OCI-LY7 (cell line): ENCODE data around the gene CUBN. TPM values are rescaled to one million over a fixed set of nuclear protein-coding genes. Genes with fewer than 3 reads are reported as not detected.
A peak's percentile ranks its signal among the peaks of the same experiment; 100 is the strongest.

ENCODE experiments used
- Bru-seq: library from RNA; stranded (reverse); fragments of 400-500 nt; gene quantifications from one replicate; lab custom pipeline; 2021; lab: Mats Ljungman, UMichigan
- BruChase-seq, 2 experiments: library from RNA; stranded (reverse); fragments of 400-500 nt; gene quantifications; one replicate each; lab custom pipeline; 2021; lab: Mats Ljungman, UMichigan
- BruUV-seq: library from RNA; stranded (reverse); fragments of 400-500 nt; replicated peaks from 2 replicates; lab custom pipeline; 2021; lab: Mats Ljungman, UMichigan
- CTCF ChIA-PET: fragments of 300-600 bp; sonication (Branson Sonifier 250); formaldehyde crosslinking; loops from one replicate; lab custom pipeline; 2022; ENCODE audit warnings: antibody characterized with exemption; ENCODE audit not compliant: unreplicated experiment; lab: Charles Lee
- POLR2A ChIA-PET: fragments of 300-600 bp; sonication (Branson Sonifier 250); formaldehyde crosslinking; loops from one replicate; lab custom pipeline; 2022; ENCODE audit warnings: antibody characterized with exemption; lab: Charles Lee
- DNase-seq: peaks from one replicate; pipeline ENCODE4 v3.0.0-alpha.2; 2015; ENCODE audit warnings: low spot score
- H2AFZ ChIP-seq: fragments of 200-600 bp; sonication (generic), shearing (Covaris generic); 2 replicates; pipeline ENCODE4 v1.6.1; 2014; ENCODE audit warnings: mild to moderate bottlenecking, antibody characterized with exemption, low read length, moderate library complexity
- H3K27ac ChIP-seq: fragments of 200-600 bp; sonication (generic); 2 replicates; pipeline ENCODE4 v1.5.1; 2014; ENCODE audit warnings: mixed run types, low read depth, mild to moderate bottlenecking, moderate library complexity, low read length, inconsistent platforms; ENCODE audit not compliant: poor library complexity, severe bottlenecking
- H3K36me3 ChIP-seq: fragments of 200-600 bp; sonication (generic); 2 replicates; pipeline ENCODE4 v1.6.1; 2014; ENCODE audit warnings: mild to moderate bottlenecking, antibody characterized with exemption, low read length, moderate library complexity, mixed read lengths; ENCODE audit not compliant: insufficient read depth
- H3K4me1 ChIP-seq: fragments of 200-600 bp; sonication (generic); 2 replicates; pipeline ENCODE4 v1.5.1; 2014; ENCODE audit warnings: mild to moderate bottlenecking, low read length; ENCODE audit not compliant: insufficient read depth, poor library complexity, severe bottlenecking
- H3K4me2 ChIP-seq: fragments of 200-600 bp; sonication (generic); 2 replicates; pipeline ENCODE4 v1.6.1; 2014; ENCODE audit warnings: mild to moderate bottlenecking, low read length
- H3K4me3 ChIP-seq: fragments of 200-600 bp; sonication (generic); 2 replicates; pipeline ENCODE4 v1.5.1; 2014; ENCODE audit warnings: mild to moderate bottlenecking, low read depth, low read length; ENCODE audit not compliant: poor library complexity, severe bottlenecking
- H3K79me2 ChIP-seq: fragments of 200-600 bp; sonication (generic); 2 replicates; pipeline ENCODE4 v1.6.1; 2016; ENCODE audit warnings: low read depth, mild to moderate bottlenecking, low read length, moderate library complexity, mixed read lengths; ENCODE audit not compliant: insufficient read depth
- H3K9me2 ChIP-seq: fragments of 200-600 bp; sonication (generic); 2 replicates; pipeline ENCODE4 v1.6.1; 2016; ENCODE audit warnings: mild to moderate bottlenecking, low read length, mixed read lengths; ENCODE audit not compliant: insufficient read depth
- H3K9me3 ChIP-seq: fragments of 200-600 bp; sonication (generic); 2 replicates; pipeline ENCODE4 v1.6.1; 2014; ENCODE audit warnings: mild to moderate bottlenecking, mixed run types, low read length, mixed read lengths
- H4K20me1 ChIP-seq: fragments of 200-600 bp; sonication (generic); 2 replicates; pipeline ENCODE4 v1.6.1; 2014; ENCODE audit warnings: mild to moderate bottlenecking, antibody characterized with exemption, low read length, moderate library complexity, mixed read lengths; ENCODE audit not compliant: insufficient read depth
- EZH2phosphoT487 ChIP-seq: fragments of 200-600 bp; sonication (generic); IDR thresholded peaks from 2 replicates; pipeline ENCODE4 v1.6.1; 2018; ENCODE audit warnings: low read depth, borderline replicate concordance, mild to moderate bottlenecking, mixed run types, antibody characterized with exemption, low read length, moderate library complexity, mixed read lengths
- intact Hi-C: fragments of 100-400 bp; cut with micrococcal nuclease; formaldehyde crosslinking; loops from one replicate; pipeline ENCODE4 v1.10.0; 2022; ENCODE audit not compliant: unreplicated experiment
- long read RNA-seq: library from polyadenylated mRNA; stranded (forward); transcript quantifications from one replicate; pipeline ENCODE4 v2.0.0, GENCODE V29; 2022
- total RNA-seq, 2 experiments: library from RNA; depleted of rRNA in 1 of 2; stranded (reverse); fragments of >200 nt in 1 of 2; shearing (Covaris generic) in 1 of 2; gene quantifications; 2 replicates each; pipeline ENCODE4 v1.2.3, GENCODE V29; 2014 to 2022
- TF ChIP-seq, protein P1 (sequence below): fragments of 200-600 bp; sonication (generic); conservative IDR thresholded peaks from 2 replicates; pipeline ENCODE4 v1.5.1; 2014; ENCODE audit warnings: mild to moderate bottlenecking, antibody characterized with exemption, low read length, moderate library complexity, mixed read lengths

Gene CUBN
- total RNA-seq (2014; rRNA removed; shearing (Covaris generic)) = 0.13 and 0.41 TPM in 2 replicates
- 0.15 and 0.25 TPM in 2 replicates for total RNA-seq (2022)
- Bru-seq, nascent RNA = percentile 11 among the genes with signal in this experiment
- BruChase-seq, experiment 1, labeled RNA remaining after a 6-hour chase = percentile 15 among the genes with signal in this experiment
- percentile 14 among the genes with signal in this experiment for BruChase-seq, experiment 2, labeled RNA remaining after a 2-hour chase
- long read RNA-seq = 0 reads

DNA sequence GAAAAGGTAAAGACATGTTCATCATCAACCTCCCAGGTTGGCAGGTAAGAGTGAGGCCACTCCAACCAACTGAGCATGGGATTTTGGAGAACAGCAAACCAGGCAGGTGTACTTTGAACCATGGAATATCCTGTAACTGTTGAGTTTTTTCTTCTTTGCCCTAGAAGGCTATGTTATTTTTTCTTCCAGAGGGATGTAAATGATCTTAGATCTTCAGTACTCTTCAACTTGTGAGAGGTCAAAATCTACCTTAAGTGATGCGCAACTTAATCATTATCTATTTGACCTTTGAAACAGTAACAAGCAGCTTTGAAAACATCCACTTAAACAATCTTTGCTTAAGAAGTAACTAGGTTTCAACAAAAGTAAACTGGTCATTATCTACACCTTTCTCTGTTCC lies at the start of gene CUBN:
Gene CUBN (minus strand): TSS at position 71 of the 400 bp plus-strand sequence. CDS start 46 bp downstream, at position 25.
- Histone ChIP-seq H3K9me3 (no peaks in the 10 kb centered on the region), H3K4me1 (no peaks in the 10 kb centered on the region), H3K36me3 (no peaks in the 10 kb centered on the region), H3K79me2 (no peaks in the 10 kb centered on the region), H3K4me2 (no peak within 1 kb of the TSS), H3K4me3 (no peak within 1 kb of the TSS), H3K9me2 (no peaks in the 10 kb centered on the region), H3K27ac (no peak within 1 kb of the TSS), H2AFZ (no peak within 1 kb of the TSS), H4K20me1 (no peaks in the 10 kb centered on the region)
- BruUV-seq = no TSS peak
- CTCF ChIA-PET = no interaction called here
- DNase-seq = no peak
- intact Hi-C loops = no loop called here
- POLR2A ChIA-PET = no interaction called here
- TF ChIP-seq, protein P1, sequence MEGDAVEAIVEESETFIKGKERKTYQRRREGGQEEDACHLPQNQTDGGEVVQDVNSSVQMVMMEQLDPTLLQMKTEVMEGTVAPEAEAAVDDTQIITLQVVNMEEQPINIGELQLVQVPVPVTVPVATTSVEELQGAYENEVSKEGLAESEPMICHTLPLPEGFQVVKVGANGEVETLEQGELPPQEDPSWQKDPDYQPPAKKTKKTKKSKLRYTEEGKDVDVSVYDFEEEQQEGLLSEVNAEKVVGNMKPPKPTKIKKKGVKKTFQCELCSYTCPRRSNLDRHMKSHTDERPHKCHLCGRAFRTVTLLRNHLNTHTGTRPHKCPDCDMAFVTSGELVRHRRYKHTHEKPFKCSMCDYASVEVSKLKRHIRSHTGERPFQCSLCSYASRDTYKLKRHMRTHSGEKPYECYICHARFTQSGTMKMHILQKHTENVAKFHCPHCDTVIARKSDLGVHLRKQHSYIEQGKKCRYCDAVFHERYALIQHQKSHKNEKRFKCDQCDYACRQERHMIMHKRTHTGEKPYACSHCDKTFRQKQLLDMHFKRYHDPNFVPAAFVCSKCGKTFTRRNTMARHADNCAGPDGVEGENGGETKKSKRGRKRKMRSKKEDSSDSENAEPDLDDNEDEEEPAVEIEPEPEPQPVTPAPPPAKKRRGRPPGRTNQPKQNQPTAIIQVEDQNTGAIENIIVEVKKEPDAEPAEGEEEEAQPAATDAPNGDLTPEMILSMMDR = no peak
- TF ChIP-seq EZH2phosphoT487 = no peak

DNA sequence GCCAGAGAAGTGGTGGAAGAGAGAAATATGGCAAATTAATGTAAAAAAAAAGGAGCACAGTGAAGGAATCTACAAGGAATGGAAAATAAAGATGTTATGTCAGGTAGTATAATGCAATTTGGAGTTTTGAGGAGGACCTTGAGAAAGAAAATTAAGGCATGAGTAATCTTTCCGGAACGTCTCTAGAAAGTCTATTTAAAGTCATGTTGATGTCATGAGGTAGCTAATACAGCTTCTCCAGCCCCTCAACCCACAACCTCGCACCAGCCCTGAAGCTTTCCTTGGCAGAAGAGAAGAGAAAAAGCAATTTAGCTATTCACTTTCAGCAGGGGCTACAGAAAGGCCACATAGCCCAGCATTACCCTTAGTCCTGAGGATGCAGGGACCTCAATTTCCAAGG lies 49.4 kb upstream of the CUBN start:
- H3K4me1 ChIP-seq = no peaks in the 10 kb centered on the region
- intact Hi-C loops = no loop called here
- no peak for DNase-seq
- ChIA-PET CTCF (no interaction called here), POLR2A (interaction anchor here (0.7 kb wide), 1 partner anchor 1646 kb away, joined by 5 read pairs; no protein-coding TSS in a partner anchor)
- H3K4me2 ChIP-seq = no peak overlapping the region
- H4K20me1 ChIP-seq = no peaks in the 10 kb centered on the region
- no peak overlapping the region for H3K27ac ChIP-seq
- no peaks in the 10 kb centered on the region for H3K36me3 ChIP-seq
- H3K9me3 ChIP-seq = no peaks in the 10 kb centered on the region
- H3K4me3 ChIP-seq = no peak overlapping the region
- no peak for TF ChIP-seq EZH2phosphoT487
- TF ChIP-seq, protein P1 = no peak
- H2AFZ ChIP-seq = no peak overlapping the region
- no peaks in the 10 kb centered on the region for H3K79me2 ChIP-seq
- no peaks in the 10 kb centered on the region for H3K9me2 ChIP-seq
- no TSS peak for BruUV-seq

GRCh38 chr10:17178006-17178405 lies 48.4 kb upstream of the CUBN start:
- no peaks in the 10 kb centered on the region for H3K9me2 ChIP-seq
- H3K9me3 ChIP-seq = no peaks in the 10 kb centered on the region
- ChIA-PET POLR2A (no interaction called here), CTCF (no interaction called here)
- no peak overlapping the region for H2AFZ ChIP-seq
- no peak overlapping the region for H3K27ac ChIP-seq
- H3K36me3 ChIP-seq = no peaks in the 10 kb centered on the region
- H3K4me1 ChIP-seq = no peaks in the 10 kb centered on the region
- no peaks in the 10 kb centered on the region for H3K79me2 ChIP-seq
- DNase-seq = no peak
- H3K4me2 ChIP-seq = no peak overlapping the region
- no peaks in the 10 kb centered on the region for H4K20me1 ChIP-seq
- no peak overlapping the region for H3K4me3 ChIP-seq
- TF ChIP-seq, protein P1 = no peak
- TF ChIP-seq EZH2phosphoT487 = no peak
- no TSS peak for BruUV-seq
- intact Hi-C loops = no loop called here
